DND-41 (cell line): ENCODE data around the gene GOLIM4.

ENCODE experiments used
- CTCF ChIP-seq: IDR thresholded peaks from 2 replicates; pipeline ENCODE4 v1.5.1; 2012; ENCODE audit warnings: borderline replicate concordance, low read length, moderate library complexity, mild to moderate bottlenecking; ENCODE audit not compliant: poor library complexity, severe bottlenecking; ENCODE audit errors: extremely low read depth
- EZH2 ChIP-seq: IDR thresholded peaks from 3 replicates; pipeline ENCODE4 v1.6.1; 2012; ENCODE audit warnings: borderline replicate concordance, low read depth, mild to moderate bottlenecking, moderate library complexity, low read length, inconsistent platforms; ENCODE audit not compliant: severe bottlenecking

- TF ChIP-seq CTCF (no peak), EZH2 (no peak)
Observed at GRCh38 chr3:168094877-168095610, 680 bp downstream of the GOLIM4 start.
